Fibroblast of skin of left quadriceps (primary cell): ENCODE data around the gene CA11.
"Not testable (repeated sequence)": the region's sequence is repeated elsewhere in the genome, so short reads cannot be mapped to it uniquely, and the experiment has no call there.

Experiments
- DNase-seq, 2 experiments: peaks; one replicate each; pipeline ENCODE4 v3.0.0-alpha.2; 2013; ENCODE audit warnings: low read depth in 2 of 2

Gene CA11

GRCh38 chr19:48642862-48643261 is 3.1 kb downstream of the CA11 start:
- no peak for DNase-seq

GRCh38 chr19:48641850-48642249 is 4.1 kb downstream of the CA11 start:
- no peak for DNase-seq

GRCh38 chr19:48639483-48640375 is 6.3 kb downstream of the CA11 start:
- DNase-seq: no peak

- no peak for DNase-seq
These were observed 7.1 kb downstream of the CA11 start for GRCh38 chr19:48638831-48639381.

GRCh38 chr19:48637948-48638830 is 7.8 kb downstream of the CA11 start:
- DNase-seq: peak; percentile 88 to 90

GRCh38 chr19:48637449-48637947 is 8.5 kb downstream of the CA11 start:
- DNase-seq: peak; percentile 99

GRCh38 chr19:48636859-48637448 is 9.0 kb downstream of the CA11 start, which contains the start of gene DBP:
Gene DBP (minus strand): TSS chr19:48637379. CDS start chr19:48636994, 385 bp downstream.
- no peak for DNase-seq

GRCh38 chr19:48635966-48636858 is 9.8 kb downstream of the CA11 start:
- DNase-seq: no peak

- no peak for DNase-seq
These were observed 10.6 kb downstream of the CA11 start for GRCh38 chr19:48635263-48635965.

GRCh38 chr19:48634424-48635262 is 11.3 kb downstream of the CA11 start:
- peak; percentile 85 to 89 for DNase-seq

GRCh38 chr19:48634036-48634342 is 12.0 kb downstream of the CA11 start:
- DNase-seq: no peak

- DNase-seq: no peak
These were observed 12.6 kb downstream of the CA11 start for GRCh38 chr19:48633148-48634035.

- DNase-seq: no peak
These were observed 13.3 kb downstream of the CA11 start for GRCh38 chr19:48632692-48633147.

GRCh38 chr19:48632286-48632685 is 13.7 kb downstream of the CA11 start:
- not testable (repeated sequence) for DNase-seq

GRCh38 chr19:48631225-48631624 is 14.8 kb downstream of the CA11 start:
- DNase-seq: no peak

- no peak for DNase-seq
These were observed 15.5 kb downstream of the CA11 start for GRCh38 chr19:48630296-48631063.

GRCh38 chr19:48629599-48630295 is 16.2 kb downstream of the CA11 start:
- DNase-seq: no peak
